Spleen (tissue), 11 donors: ENCODE data around the gene SLC38A8. TPM values are rescaled to one million over a fixed set of nuclear protein-coding genes. Genes with fewer than 3 reads are reported as not detected.

Source experiments
- DNase-seq: peaks from one replicate; pipeline ENCODE4 v3.0.0-alpha.2; 2020
- H3K27ac ChIP-seq, 8 donors: fragments of 200-600 bp; sonication (generic) in 7 of 8; 1 replicate in 4 of 8; 2 replicates in 4 of 8; pipeline versions ENCODE4 v1.5.0 to v1.8.0; 2016 to 2021; ENCODE audit warnings: inconsistent platforms in 4 of 8, mild to moderate bottlenecking in 4 of 8, moderate library complexity in 1 of 8
- H3K27me3 ChIP-seq, 7 donors: fragments of 200-600 bp; sonication (generic) in 6 of 7; replicated peaks in 1 of 7; 1 replicate in 4 of 7; 2 replicates in 3 of 7; pipeline versions ENCODE4 v1.5.0 to v1.8.0; 2016 to 2021; ENCODE audit warnings: inconsistent platforms in 3 of 7, mild to moderate bottlenecking in 1 of 7
- H3K36me3 ChIP-seq, 6 donors: fragments of 200-600 bp; sonication (generic) in 5 of 6; 1 replicate in 4 of 6; 2 replicates in 2 of 6; pipeline versions ENCODE4 v1.5.0 to v1.8.0; 2016 to 2021; ENCODE audit warnings: inconsistent platforms in 2 of 6
- H3K4me1 ChIP-seq, 6 donors: fragments of 200-600 bp; sonication (generic) in 5 of 6; 1 replicate in 3 of 6; 2 replicates in 3 of 6; pipeline versions ENCODE4 v1.5.0 to v1.8.0; 2016 to 2021; ENCODE audit warnings: inconsistent platforms in 3 of 6
- H3K4me3 ChIP-seq, 8 donors: fragments of 200-600 bp; sonication (generic) in 7 of 8; 1 replicate in 4 of 8; 2 replicates in 4 of 8; pipeline versions ENCODE4 v1.5.0 to v1.8.0; 2016 to 2021; ENCODE audit warnings: inconsistent platforms in 4 of 8, mild to moderate bottlenecking in 4 of 8, moderate library complexity in 2 of 8
- H3K9me3 ChIP-seq, 8 donors: fragments of 200-600 bp; sonication (generic) in 7 of 8; 1 replicate in 4 of 8; 2 replicates in 4 of 8; pipeline versions ENCODE4 v1.5.0 to v1.8.0; 2016 to 2021; ENCODE audit warnings: inconsistent platforms in 4 of 8
- CTCF ChIP-seq, 11 experiments: fragments of 200-600 bp in 7 of 11; fragments of 450-650 bp in 4 of 11; sonication (generic) in 4 of 11; IDR thresholded peaks in 8 of 11; conservative IDR thresholded peaks in 3 of 11; 1 replicate in 7 of 11; 2 replicates in 4 of 11; pipeline versions ENCODE4 v1.4.0 to v1.8.0; 2016 to 2021; ENCODE audit warnings: antibody characterized with exemption in 11 of 11, inconsistent platforms in 4 of 11, mild to moderate bottlenecking in 1 of 11
- POLR2A ChIP-seq, 3 donors: fragments of 450-650 bp; IDR thresholded peaks; one replicate each; pipeline ENCODE4 v1.5.1; 2017; ENCODE audit warnings: antibody characterized with exemption in 3 of 3, mild to moderate bottlenecking in 1 of 3
- POLR2AphosphoS5 ChIP-seq, 3 donors: sonication (generic); formaldehyde crosslinking; IDR thresholded peaks; one replicate each; pipeline ENCODE4 v1.5.1; 2017; ENCODE audit warnings: antibody characterized with exemption in 3 of 3
- whole genome bisulfite sequencing, 5 donors: extraction: QIAGEN DNeasy Blood & Tissue Kit in 3 of 5; methylation state at CpG; one replicate each; pipeline versions ENCODE4 v1.1.5 to v1.1.7; 2013 to 2018; 5-methylcytosine and 5-hydroxymethylcytosine counted together
- intact Hi-C: fragments of 100-400 bp; cut with DNase I; formaldehyde crosslinking; loops from one replicate; pipeline ENCODE4 v1.15.0; 2023; ENCODE audit warnings: low total_unique reads
- polyA plus RNA-seq, 3 donors: library from polyadenylated mRNA; stranded (reverse); fragments of 200-250 nt; gene quantifications; one replicate each; pipeline ENCODE4 v1.2.1, GENCODE V29; 2013
- total RNA-seq, 7 donors: library from RNA; depleted of rRNA in 3 of 7; stranded (reverse); fragments of >200 nt in 3 of 7; fragmentation: NEBNext Ultra II Directional in 4 of 7; extraction: Animal tissue kit (Norgen Biotek cat#: 25700) in 4 of 7; gene quantifications; one replicate each; pipeline versions ENCODE4 v1.1.0 to v1.2.1, GENCODE V29; 2016 to 2021
- donor health status: healthy with polysubstance abuse.
- donor health status: DM: no; HTN: no; CAD: no; lungs with moderate emphysema.
- donor health status: DM: no; HTN: no; CAD: no.
- donor health status: Bipolar disorder and iron deficiency.
- donor health status: healthy.
- donor health status: DM: no; HTN: no; CAD: no.
- donor health status: DM: yes; HTN: yes; CAD: no.

Gene SLC38A8
- total and polyA plus RNA-seq, 10 donors: 0.37 TPM; not detected in 9

GRCh38 chr16:84000989-84001642 lies 41.5 kb downstream of the SLC38A8 start:
- DNase-seq: peak; percentile 30
- Histone ChIP-seq H3K27me3 (peaks cover 0 to 90% (median 3%) of the 10 kb centered on the region in 7 donors), H3K36me3 (no peaks in the 10 kb centered on the region), H3K4me3 (no peak overlapping the region), H3K9me3 (no peaks in the 10 kb centered on the region), H3K4me1 (no peaks in the 10 kb centered on the region), H3K27ac (no peak overlapping the region)
- 67 to 90% (median 75%) methylated on average over 9 to 13 of the region's 13 CpGs for WGBS, 5 donors
- no peak for TF ChIP-seq POLR2A (IDR thresholded peaks at IDR 0.05)
- no peak for TF ChIP-seq CTCF (IDR thresholded peaks at IDR 0.05 in 8 of 11, conservative IDR thresholded peaks at IDR 0.05 in 3 of 11)
- TF ChIP-seq POLR2AphosphoS5 (IDR thresholded peaks at IDR 0.05): no peak
- intact Hi-C loops: no loop called here

- 85 to 91% (median 91%) methylated on average over 12 to 13 of the region's 13 CpGs for WGBS, 5 donors
- no peak overlapping the region for H3K27ac ChIP-seq
- no peak overlapping the region for H3K4me3 ChIP-seq
- TF ChIP-seq POLR2A (IDR thresholded peaks at IDR 0.05) (no peak), CTCF (IDR thresholded peaks at IDR 0.05 in 8 of 11, conservative IDR thresholded peaks at IDR 0.05 in 3 of 11) (no peak), POLR2AphosphoS5 (IDR thresholded peaks at IDR 0.05) (no peak)
- peaks cover 0 to 93% (median 12%) of the 10 kb centered on the region in 7 donors for H3K27me3 ChIP-seq
- intact Hi-C loops: no loop called here
- no peaks in the 10 kb centered on the region for H3K9me3 ChIP-seq
- DNase-seq: peak; percentile 46
- peaks cover 0 to 7% (median 2%) of the 10 kb centered on the region in 6 donors for H3K4me1 ChIP-seq
- no peaks in the 10 kb centered on the region for H3K36me3 ChIP-seq
Observed at GRCh38 chr16:83998091-83998490, 44.5 kb downstream of the SLC38A8 start.

DNA sequence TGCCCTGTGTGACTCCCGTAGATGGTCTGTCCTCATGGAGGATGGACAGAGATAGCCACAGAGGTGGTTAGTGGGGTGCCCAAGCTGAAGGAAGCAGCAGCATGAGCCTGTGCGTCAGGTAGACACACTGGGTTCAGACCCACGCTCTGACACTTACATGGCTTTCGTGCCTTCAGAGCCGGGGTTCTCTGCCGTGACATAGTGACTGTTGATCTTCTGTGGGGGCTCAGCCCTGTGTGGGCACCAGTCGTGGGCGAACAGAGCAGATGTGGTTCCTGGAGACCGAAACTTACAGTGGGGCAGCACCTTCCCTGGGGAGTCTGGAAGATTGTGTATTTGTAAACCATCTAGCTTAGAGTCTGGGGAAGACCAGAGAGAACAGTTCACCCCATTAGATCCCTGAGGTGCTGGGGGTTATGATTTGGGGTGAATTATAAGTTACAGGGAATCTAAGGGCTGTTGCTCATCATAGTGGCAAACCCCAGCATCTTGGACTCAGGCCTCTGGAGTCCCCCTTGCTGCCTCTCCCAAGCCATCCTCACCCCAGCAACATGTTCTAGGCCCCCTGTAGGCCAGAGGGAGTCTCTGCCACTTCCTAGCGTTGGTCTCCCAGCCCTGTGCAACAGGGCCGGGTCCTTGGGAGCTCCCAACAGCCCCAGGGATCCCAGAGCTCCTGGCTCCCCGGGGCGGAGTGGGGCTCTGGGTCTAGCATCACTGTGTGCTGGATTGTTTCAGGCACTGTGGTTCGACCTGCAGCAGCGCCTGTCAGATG lies 45.9 kb downstream of the SLC38A8 start:
- no peaks in the 10 kb centered on the region for H3K9me3 ChIP-seq
- 76 to 88% (median 81%) methylated on average over 9 to 15 of the region's 15 CpGs for WGBS, 5 donors
- H3K27me3 ChIP-seq: peaks cover 0 to 92% (median 14%) of the 10 kb centered on the region in 7 donors
- H3K27ac ChIP-seq: no peak overlapping the region
- H3K4me3 ChIP-seq: no peak overlapping the region
- TF ChIP-seq POLR2A (IDR thresholded peaks at IDR 0.05): no peak
- TF ChIP-seq CTCF (IDR thresholded peaks at IDR 0.05 in 8 of 11, conservative IDR thresholded peaks at IDR 0.05 in 3 of 11): no peak
- no peak for TF ChIP-seq POLR2AphosphoS5 (IDR thresholded peaks at IDR 0.05)
- peak; percentile 42 for DNase-seq
- no peaks in the 10 kb centered on the region for H3K36me3 ChIP-seq
- peaks cover 0 to 7% (median 2%) of the 10 kb centered on the region in 6 donors for H3K4me1 ChIP-seq
- intact Hi-C loops: no loop called here

DNA sequence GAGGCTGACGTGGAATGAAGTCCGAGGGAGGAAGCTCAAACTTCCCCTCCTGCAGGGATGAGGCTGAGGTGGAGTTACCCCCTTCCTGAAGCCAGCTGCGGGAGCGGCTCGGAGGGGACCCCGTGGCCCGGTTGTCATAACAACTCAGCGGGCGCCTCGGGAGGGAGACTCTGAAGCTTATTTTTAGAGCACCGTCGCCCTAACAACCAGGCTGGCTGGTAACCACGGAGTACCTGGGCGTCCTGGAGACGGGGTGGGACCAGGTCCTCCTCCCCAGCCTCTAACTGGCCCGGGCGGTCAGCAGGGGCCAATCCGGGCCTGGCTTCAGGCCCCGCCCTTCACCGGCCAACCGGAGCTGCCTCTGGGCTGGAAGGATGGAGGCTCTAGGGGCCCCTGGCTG lies 46.8 kb downstream of the SLC38A8 start:
- intact Hi-C loops: no loop called here
- TF ChIP-seq POLR2A (IDR thresholded peaks at IDR 0.05) (no peak), CTCF (IDR thresholded peaks at IDR 0.05 in 8 of 11, conservative IDR thresholded peaks at IDR 0.05 in 3 of 11) (no peak), POLR2AphosphoS5 (IDR thresholded peaks at IDR 0.05) (no peak)
- Histone ChIP-seq H3K4me3 (peak overlapping the region in 1 of 8 donors; percentile 42), H3K36me3 (no peaks in the 10 kb centered on the region), H3K27ac (peak overlapping the region in 2 of 8 donors; percentile 81 to 85), H3K4me1 (peaks cover 0 to 7% (median 2%) of the 10 kb centered on the region in 6 donors), H3K27me3 (peaks cover 0 to 92% (median 14%) of the 10 kb centered on the region in 7 donors), H3K9me3 (no peaks in the 10 kb centered on the region)
- 4 to 13% (median 8%) methylated on average over 14 to 21 of the region's 21 CpGs for WGBS, 5 donors
- no peak for DNase-seq
